ENCODE results near the gene MTRR. TPM values are rescaled to one million over a fixed set of nuclear protein-coding genes. Genes with fewer than 3 reads are reported as not detected.

Gene MTRR
- total RNA-seq, 1 experiment from 2014 or later = 57.1 TPM

DNA sequence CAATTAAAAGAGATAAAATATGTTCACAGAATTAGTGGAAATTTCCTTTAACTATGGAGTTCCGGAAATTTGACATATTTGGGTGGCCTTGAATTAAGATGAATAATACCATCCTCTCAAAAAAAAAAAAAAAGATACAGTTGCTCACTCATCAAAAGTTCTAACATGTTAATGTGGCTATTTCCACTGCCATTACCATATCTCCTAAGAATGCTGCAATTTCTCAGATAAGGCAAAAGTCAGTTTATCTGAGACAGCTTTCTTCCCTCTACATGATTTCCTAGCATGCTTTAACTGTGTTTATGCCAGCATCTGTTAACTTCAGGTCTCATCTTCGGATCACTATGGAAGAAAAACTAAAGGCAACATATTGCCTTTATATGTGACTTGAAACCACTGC, 2.8 kb upstream of the MTRR start:
- Histone ChIP-seq H3K27ac (ENCODE audit: low read depth, low read length, poor library complexity, severe bottlenecking) (no peak overlapping the region), H3K36me3 (ENCODE audit: insufficient read depth, low read length, poor library complexity, severe bottlenecking) (peaks cover 38% of the 10 kb centered on the region), H3K4me3 (ENCODE audit: low read depth, low read length, poor library complexity, severe bottlenecking) (no peak overlapping the region), H3K9me3 (ENCODE audit: low read depth, low read length, poor library complexity, severe bottlenecking) (no peaks in the 10 kb centered on the region), H3K4me1 (ENCODE audit: insufficient read depth, low read length, poor library complexity, severe bottlenecking) (peaks cover 15% of the 10 kb centered on the region), H3K27me3 (replicated peaks; ENCODE audit: insufficient read depth, low read depth, low read length, poor library complexity) (no peaks in the 10 kb centered on the region)
- no TSS peak for BruUV-seq (replicated peaks)
- intact Hi-C loops (cut with micrococcal nuclease; ENCODE audit: unreplicated experiment) = no loop called here
- ChIA-PET CTCF (no interaction called here), POLR2A (ENCODE audit: low non-redundant PET) (no interaction called here)
- DNase-seq (ENCODE audit: low spot score) = no peak
- TF ChIP-seq CTCF (conservative IDR thresholded peaks at IDR 0.05; ENCODE audit: low read depth, low read length) = no peak
- no peak for TF ChIP-seq EZH2 (IDR thresholded peaks at IDR 0.05; ENCODE audit: borderline replicate concordance, low read depth, low read length, poor library complexity, severe bottlenecking)

DNA sequence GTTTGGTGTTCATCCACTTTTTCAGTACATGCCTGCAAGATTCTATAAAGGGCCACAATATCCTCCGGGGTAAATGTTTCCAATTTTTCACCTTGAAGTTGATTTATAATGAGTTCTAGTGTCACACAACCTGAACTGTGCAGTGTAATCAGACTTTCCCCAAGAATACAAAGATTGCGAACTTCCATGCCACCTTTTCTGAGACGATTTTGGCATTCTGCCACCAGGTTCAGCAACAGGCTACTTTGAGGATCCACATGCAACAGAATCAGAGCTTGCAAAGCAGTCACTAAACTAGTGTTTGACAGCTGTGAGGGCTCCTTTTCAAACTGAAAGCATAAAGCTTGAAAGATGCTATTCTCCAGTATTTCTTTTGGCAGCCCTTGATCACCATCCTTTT, 1.7 kb upstream of the MTRR start:
- intact Hi-C loops (cut with micrococcal nuclease; ENCODE audit: unreplicated experiment) = no loop called here
- BruUV-seq (replicated peaks) = no TSS peak
- H3K36me3 ChIP-seq (ENCODE audit: insufficient read depth, low read length, poor library complexity, severe bottlenecking) = peaks cover 31% of the 10 kb centered on the region

DNA sequence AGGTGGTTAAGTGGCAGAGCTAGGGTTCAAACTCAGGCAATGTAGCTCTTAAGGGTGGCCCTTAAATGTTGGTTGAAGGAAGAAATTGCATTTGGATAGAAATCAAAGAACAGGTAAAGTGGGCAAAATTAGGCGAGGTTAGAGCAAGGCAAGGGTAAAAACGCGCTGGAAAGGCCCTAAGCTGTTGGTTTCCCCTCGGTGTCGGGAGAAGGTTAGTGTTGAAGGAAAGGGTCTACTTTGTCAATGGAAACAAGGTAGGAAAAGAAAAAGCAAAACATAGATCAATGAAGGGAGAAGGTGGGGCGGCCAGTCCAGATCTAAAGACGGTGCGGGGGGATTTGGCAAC, 548 bp upstream of the MTRR start:
- Histone ChIP-seq H3K9me3 (ENCODE audit: low read depth, low read length, poor library complexity, severe bottlenecking) (no peaks in the 10 kb centered on the region), H3K4me1 (ENCODE audit: insufficient read depth, low read length, poor library complexity, severe bottlenecking) (peaks cover 15% of the 10 kb centered on the region), H3K27me3 (replicated peaks; ENCODE audit: insufficient read depth, low read depth, low read length, poor library complexity) (no peaks in the 10 kb centered on the region), H3K27ac (ENCODE audit: low read depth, low read length, poor library complexity, severe bottlenecking) (peak overlapping the region; percentile 95), H3K4me3 (ENCODE audit: low read depth, low read length, poor library complexity, severe bottlenecking) (peak overlapping the region; percentile 95), H3K36me3 (ENCODE audit: insufficient read depth, low read length, poor library complexity, severe bottlenecking) (peaks cover 24% of the 10 kb centered on the region)
- BruUV-seq (replicated peaks) = no TSS peak
- intact Hi-C loops (cut with micrococcal nuclease; ENCODE audit: unreplicated experiment) = no loop called here
- TF ChIP-seq CTCF (conservative IDR thresholded peaks at IDR 0.05; ENCODE audit: low read depth, low read length) (no peak), EZH2 (IDR thresholded peaks at IDR 0.05; ENCODE audit: borderline replicate concordance, low read depth, low read length, poor library complexity, severe bottlenecking) (no peak)
- no peak for DNase-seq (ENCODE audit: low spot score)
- POLR2A ChIA-PET (ENCODE audit: low non-redundant PET) = no interaction called here
- CTCF ChIA-PET = no interaction called here

More for the DNA sequence above, 1.7 kb upstream of the MTRR start:
- no peak for TF ChIP-seq CTCF (conservative IDR thresholded peaks at IDR 0.05; ENCODE audit: low read depth, low read length)
- TF ChIP-seq EZH2 (IDR thresholded peaks at IDR 0.05; ENCODE audit: borderline replicate concordance, low read depth, low read length, poor library complexity, severe bottlenecking) = no peak
- ChIA-PET CTCF (no interaction called here), POLR2A (ENCODE audit: low non-redundant PET) (no interaction called here)
- Histone ChIP-seq H3K4me3 (ENCODE audit: low read depth, low read length, poor library complexity, severe bottlenecking) (peak overlapping the region; percentile 95), H3K9me3 (ENCODE audit: low read depth, low read length, poor library complexity, severe bottlenecking) (no peaks in the 10 kb centered on the region), H3K27ac (ENCODE audit: low read depth, low read length, poor library complexity, severe bottlenecking) (no peak overlapping the region), H3K27me3 (replicated peaks; ENCODE audit: insufficient read depth, low read depth, low read length, poor library complexity) (no peaks in the 10 kb centered on the region), H3K4me1 (ENCODE audit: insufficient read depth, low read length, poor library complexity, severe bottlenecking) (peaks cover 15% of the 10 kb centered on the region)
- no peak for DNase-seq (ENCODE audit: low spot score)
